RWPE2 (cell line): Measurements from ENCODE around the gene NRL.

Experiments used
- ATAC-seq: fragments of 200-7000 bp; cut with Tn5 transposase; 3 replicates; pipeline ENCODE4 v1.9.1; 2021; ENCODE audit warnings: low read depth
- DNase-seq: peaks from one replicate; pipeline ENCODE4 v3.0.0-alpha.2; 2020; ENCODE audit warnings: low spot score
- H3K27ac ChIP-seq: fragments of 450-650 bp; 2 replicates; pipeline ENCODE4 v1.5.1; 2017; ENCODE audit warnings: mild to moderate bottlenecking; ENCODE audit not compliant: poor library complexity, severe bottlenecking
- H3K27me3 ChIP-seq: fragments of 250-450 bp; sonication (Bioruptor Pico); 2 replicates; pipeline ENCODE4 v1.5.1; 2021; ENCODE audit warnings: mild to moderate bottlenecking, moderate library complexity; ENCODE audit not compliant: insufficient read depth, poor library complexity, severe bottlenecking
- H3K36me3 ChIP-seq: fragments of 250-450 bp; sonication (Bioruptor Pico); 2 replicates; pipeline ENCODE4 v1.5.1; 2020; ENCODE audit warnings: low read depth, mild to moderate bottlenecking, moderate library complexity
- H3K4me1 ChIP-seq: fragments of 250-450 bp; sonication (Bioruptor Pico); 2 replicates; pipeline ENCODE4 v1.5.1; 2021; ENCODE audit warnings: mild to moderate bottlenecking, moderate library complexity; ENCODE audit not compliant: insufficient read depth, poor library complexity, severe bottlenecking
- H3K4me3 ChIP-seq: fragments of 250-450 bp; sonication (Bioruptor Pico); 2 replicates; pipeline ENCODE4 v1.5.1; 2021; ENCODE audit warnings: mild to moderate bottlenecking, moderate library complexity; ENCODE audit not compliant: severe bottlenecking
- H3K9me3 ChIP-seq: fragments of 250-450 bp; sonication (Bioruptor Pico); 2 replicates; pipeline ENCODE4 v1.5.1; 2021; ENCODE audit warnings: mild to moderate bottlenecking, moderate library complexity; ENCODE audit not compliant: severe bottlenecking
- TF ChIP-seq, protein P1 (sequence below): fragments of 450-650 bp; IDR thresholded peaks from one replicate; pipeline ENCODE4 v1.5.1; 2017; ENCODE audit warnings: mild to moderate bottlenecking, moderate library complexity; ENCODE audit not compliant: poor library complexity, severe bottlenecking

NRL gene

GRCh38 chr14:24130717-24131548, 16.2 kb upstream of the NRL start:
- DNase-seq (no peak), ATAC-seq (no peak)
- Histone ChIP-seq H3K4me3 (no peak overlapping the region), H3K27me3 (no peaks in the 10 kb centered on the region), H3K27ac (no peak overlapping the region), H3K36me3 (no peaks in the 10 kb centered on the region), H3K9me3 (no peaks in the 10 kb centered on the region), H3K4me1 (peaks cover 5% of the 10 kb centered on the region)
- TF ChIP-seq, protein P1, sequence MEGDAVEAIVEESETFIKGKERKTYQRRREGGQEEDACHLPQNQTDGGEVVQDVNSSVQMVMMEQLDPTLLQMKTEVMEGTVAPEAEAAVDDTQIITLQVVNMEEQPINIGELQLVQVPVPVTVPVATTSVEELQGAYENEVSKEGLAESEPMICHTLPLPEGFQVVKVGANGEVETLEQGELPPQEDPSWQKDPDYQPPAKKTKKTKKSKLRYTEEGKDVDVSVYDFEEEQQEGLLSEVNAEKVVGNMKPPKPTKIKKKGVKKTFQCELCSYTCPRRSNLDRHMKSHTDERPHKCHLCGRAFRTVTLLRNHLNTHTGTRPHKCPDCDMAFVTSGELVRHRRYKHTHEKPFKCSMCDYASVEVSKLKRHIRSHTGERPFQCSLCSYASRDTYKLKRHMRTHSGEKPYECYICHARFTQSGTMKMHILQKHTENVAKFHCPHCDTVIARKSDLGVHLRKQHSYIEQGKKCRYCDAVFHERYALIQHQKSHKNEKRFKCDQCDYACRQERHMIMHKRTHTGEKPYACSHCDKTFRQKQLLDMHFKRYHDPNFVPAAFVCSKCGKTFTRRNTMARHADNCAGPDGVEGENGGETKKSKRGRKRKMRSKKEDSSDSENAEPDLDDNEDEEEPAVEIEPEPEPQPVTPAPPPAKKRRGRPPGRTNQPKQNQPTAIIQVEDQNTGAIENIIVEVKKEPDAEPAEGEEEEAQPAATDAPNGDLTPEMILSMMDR, result no peak

DNA sequence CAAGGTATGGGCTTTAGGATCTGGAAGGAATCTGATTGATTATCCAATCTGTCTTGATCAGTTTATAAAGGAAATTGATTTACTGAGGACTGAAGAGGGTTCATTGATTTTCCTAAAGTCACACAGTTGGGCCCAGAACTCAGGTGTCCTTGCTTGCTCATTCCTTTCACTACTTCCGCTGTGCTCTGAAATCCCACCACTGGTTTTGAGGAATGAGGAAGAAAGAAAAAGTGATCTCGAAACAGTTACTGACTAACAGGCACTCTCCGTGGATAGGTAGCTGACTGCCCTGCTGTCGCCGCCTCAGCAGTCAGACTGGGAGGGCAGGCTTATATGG, 15.6 kb upstream of the NRL start, which contains the start of gene FITM1:
TSS of gene FITM1 (plus strand) at position 280 of the 337 bp plus-strand sequence. CDS start 905 bp downstream, outside the sequence.
- Histone ChIP-seq H3K4me1 (peaks cover 5% of the 10 kb centered on the region), H3K4me3 (no peak within 1 kb of the TSS), H3K27me3 (no peaks in the 10 kb centered on the region), H3K9me3 (no peaks in the 10 kb centered on the region), H3K27ac (no peak within 1 kb of the TSS), H3K36me3 (no peaks in the 10 kb centered on the region)
- no peak for DNase-seq
- no peak for ATAC-seq
- TF ChIP-seq, protein P1, result no peak

DNA sequence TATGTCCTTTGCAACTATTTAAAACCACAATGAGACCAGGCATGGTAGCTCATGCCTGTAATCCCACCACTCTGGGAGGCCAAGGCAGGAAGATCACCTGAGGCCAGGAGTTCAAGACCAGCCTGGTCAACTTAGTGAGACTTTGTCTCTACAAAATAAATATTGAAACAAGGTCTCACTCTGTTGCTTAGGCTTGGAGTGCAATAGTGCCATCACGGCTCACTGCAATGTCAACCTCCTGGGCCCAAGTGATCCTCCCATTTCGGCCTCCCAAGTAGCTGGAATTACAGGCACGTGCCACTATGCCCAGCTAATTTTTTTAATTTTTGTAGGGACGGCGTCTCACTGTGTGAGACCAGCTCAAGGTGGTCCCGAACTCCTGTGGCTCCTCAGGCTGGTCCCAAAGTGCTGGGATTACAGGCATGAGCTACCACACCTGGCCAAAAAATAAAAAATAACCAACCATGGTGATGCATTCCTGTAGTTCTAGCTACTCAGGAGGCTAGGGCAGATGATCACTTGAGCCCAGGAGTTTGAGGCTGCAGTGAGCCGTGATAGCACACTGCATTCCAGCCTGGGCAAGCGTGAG, 14.8 kb upstream of the NRL start:
- Histone ChIP-seq H3K27ac (no peak overlapping the region), H3K4me1 (peaks cover 5% of the 10 kb centered on the region), H3K27me3 (no peaks in the 10 kb centered on the region), H3K9me3 (no peaks in the 10 kb centered on the region), H3K36me3 (no peaks in the 10 kb centered on the region), H3K4me3 (no peak overlapping the region)
- ATAC-seq, result no peak
- no peak for DNase-seq
- TF ChIP-seq, protein P1, result no peak

GRCh38 chr14:24127673-24128072, 12.9 kb upstream of the NRL start:
- H3K36me3 ChIP-seq, result no peaks in the 10 kb centered on the region
- H3K4me3 ChIP-seq, result no peak overlapping the region
- TF ChIP-seq, protein P1, result no peak
- DNase-seq (no peak), ATAC-seq (no peak)
- peaks cover 5% of the 10 kb centered on the region for H3K4me1 ChIP-seq
- no peaks in the 10 kb centered on the region for H3K27me3 ChIP-seq
- H3K27ac ChIP-seq, result no peak overlapping the region
- no peaks in the 10 kb centered on the region for H3K9me3 ChIP-seq

- TF ChIP-seq, protein P1, result no peak
- Histone ChIP-seq H3K9me3 (no peaks in the 10 kb centered on the region), H3K4me3 (no peak overlapping the region), H3K27me3 (no peaks in the 10 kb centered on the region), H3K36me3 (no peaks in the 10 kb centered on the region), H3K4me1 (no peaks in the 10 kb centered on the region), H3K27ac (no peak overlapping the region)
- ATAC-seq, result no peak
- no peak for DNase-seq
These were observed 12.2 kb upstream of the NRL start for GRCh38 chr14:24126939-24127338.
